ENCODE measurements around the gene AKT3. TPM values are rescaled to one million over a fixed set of nuclear protein-coding genes. Genes with fewer than 3 reads are reported as not detected.

Gene AKT3
- total and polyA plus RNA-seq, 2 experiments from 2014 or later, result 3.5 to 13.0 TPM

DNA sequence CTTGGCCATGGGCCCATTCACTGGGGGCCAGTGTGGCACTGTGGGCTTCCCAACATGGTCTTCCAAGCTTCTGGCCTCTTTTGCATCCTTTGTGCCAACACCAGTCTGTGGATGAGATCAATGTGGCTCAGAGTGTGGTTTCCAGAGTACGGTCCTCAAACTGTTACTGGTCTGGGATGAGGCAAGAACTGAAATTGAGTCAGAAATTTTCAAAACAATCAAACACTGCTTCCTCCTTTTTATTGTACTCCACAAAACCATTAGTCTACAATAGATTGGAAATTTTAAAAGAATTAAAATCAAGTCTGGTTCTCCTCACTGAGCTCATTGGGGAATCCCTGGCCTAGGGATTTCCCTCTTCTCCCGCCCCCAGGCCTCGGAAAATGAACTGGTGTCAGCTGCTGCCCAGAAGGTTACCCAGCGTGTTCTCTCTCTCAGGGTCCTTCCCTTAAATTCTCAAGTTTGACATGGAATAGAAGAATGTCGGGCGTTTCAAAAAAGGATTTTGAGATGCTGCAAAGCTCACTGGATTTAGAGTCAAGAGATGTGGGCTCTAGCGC lies 372.2 kb downstream of the AKT3 start:
- WGBS (ENCODE audit: low lambda C conversion rate, missing lambda C conversion rate), result 93% methylated on average over 7 of the region's 7 CpGs
- DNase-seq (ENCODE audit: low spot score), result no peak
- Histone ChIP-seq H3K27me3 (no peaks in the 10 kb centered on the region), H4K20me1 (ENCODE audit: insufficient read depth, poor library complexity, severe bottlenecking) (no peaks in the 10 kb centered on the region), H3K4me2 (no peak overlapping the region), H3K79me2 (no peaks in the 10 kb centered on the region), H3K4me3 (no peak overlapping the region), H3K4me1 (ENCODE audit: insufficient read depth) (peaks cover 12% of the 10 kb centered on the region), H3K27ac (no peak overlapping the region), H2AFZ (no peak overlapping the region), H3K9me3 (ENCODE audit: low read depth) (no peaks in the 10 kb centered on the region), H3K36me3 (replicated peaks; ENCODE audit: insufficient read depth, low read depth) (no peaks in the 10 kb centered on the region), H3K9me2 (replicated peaks; ENCODE audit: insufficient read depth) (no peaks in the 10 kb centered on the region)
- TF ChIP-seq EZH2phosphoT487 (IDR thresholded peaks at IDR 0.05; ENCODE audit: low read depth, severe bottlenecking, unreplicated experiment) (no peak), EZH2 (IDR thresholded peaks at IDR 0.05; ENCODE audit: borderline replicate concordance) (no peak)
- TF ChIP-seq, protein P1, sequence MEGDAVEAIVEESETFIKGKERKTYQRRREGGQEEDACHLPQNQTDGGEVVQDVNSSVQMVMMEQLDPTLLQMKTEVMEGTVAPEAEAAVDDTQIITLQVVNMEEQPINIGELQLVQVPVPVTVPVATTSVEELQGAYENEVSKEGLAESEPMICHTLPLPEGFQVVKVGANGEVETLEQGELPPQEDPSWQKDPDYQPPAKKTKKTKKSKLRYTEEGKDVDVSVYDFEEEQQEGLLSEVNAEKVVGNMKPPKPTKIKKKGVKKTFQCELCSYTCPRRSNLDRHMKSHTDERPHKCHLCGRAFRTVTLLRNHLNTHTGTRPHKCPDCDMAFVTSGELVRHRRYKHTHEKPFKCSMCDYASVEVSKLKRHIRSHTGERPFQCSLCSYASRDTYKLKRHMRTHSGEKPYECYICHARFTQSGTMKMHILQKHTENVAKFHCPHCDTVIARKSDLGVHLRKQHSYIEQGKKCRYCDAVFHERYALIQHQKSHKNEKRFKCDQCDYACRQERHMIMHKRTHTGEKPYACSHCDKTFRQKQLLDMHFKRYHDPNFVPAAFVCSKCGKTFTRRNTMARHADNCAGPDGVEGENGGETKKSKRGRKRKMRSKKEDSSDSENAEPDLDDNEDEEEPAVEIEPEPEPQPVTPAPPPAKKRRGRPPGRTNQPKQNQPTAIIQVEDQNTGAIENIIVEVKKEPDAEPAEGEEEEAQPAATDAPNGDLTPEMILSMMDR (IDR thresholded peaks at IDR 0.05; ENCODE audit: poor library complexity), result no peak

DNA sequence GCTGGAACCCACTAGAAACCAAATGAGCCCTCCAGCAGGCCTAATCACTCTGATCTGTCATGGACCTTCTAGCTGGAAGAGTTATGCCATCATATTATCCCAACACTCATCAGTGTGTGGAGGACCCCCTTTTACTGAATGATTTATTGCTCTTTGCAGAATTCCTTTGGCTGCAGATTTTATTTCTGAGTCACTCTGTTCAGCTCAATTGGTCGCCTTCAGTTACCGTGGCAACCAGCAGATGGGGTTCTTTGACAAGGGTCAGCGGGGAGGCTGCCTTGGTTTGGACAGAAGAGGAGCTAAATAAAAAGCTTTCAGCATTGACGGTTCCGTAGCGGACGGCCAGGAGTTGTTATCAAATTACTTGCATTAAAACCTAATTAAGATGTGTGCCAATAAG lies 374.1 kb downstream of the AKT3 start:
- no peak overlapping the region for H3K27ac ChIP-seq
- no peaks in the 10 kb centered on the region for H4K20me1 ChIP-seq (ENCODE audit: insufficient read depth, poor library complexity, severe bottlenecking)
- TF ChIP-seq EZH2 (IDR thresholded peaks at IDR 0.05; ENCODE audit: borderline replicate concordance) (no peak), EZH2phosphoT487 (IDR thresholded peaks at IDR 0.05; ENCODE audit: low read depth, severe bottlenecking, unreplicated experiment) (no peak)
- TF ChIP-seq, protein P1 (IDR thresholded peaks at IDR 0.05; ENCODE audit: poor library complexity), result no peak
- 76% methylated on average over 7 of the region's 7 CpGs for WGBS (ENCODE audit: low lambda C conversion rate, missing lambda C conversion rate)
- H3K4me1 ChIP-seq (ENCODE audit: insufficient read depth), result no peaks in the 10 kb centered on the region
- H3K36me3 ChIP-seq (replicated peaks; ENCODE audit: insufficient read depth, low read depth), result no peaks in the 10 kb centered on the region
- H3K9me2 ChIP-seq (replicated peaks; ENCODE audit: insufficient read depth), result no peaks in the 10 kb centered on the region
- no peaks in the 10 kb centered on the region for H3K79me2 ChIP-seq
- no peaks in the 10 kb centered on the region for H3K27me3 ChIP-seq
- no peaks in the 10 kb centered on the region for H3K9me3 ChIP-seq (ENCODE audit: low read depth)
- H2AFZ ChIP-seq, result no peak overlapping the region
- no peak overlapping the region for H3K4me2 ChIP-seq
- DNase-seq (ENCODE audit: low spot score), result no peak
- no peak overlapping the region for H3K4me3 ChIP-seq

DNA sequence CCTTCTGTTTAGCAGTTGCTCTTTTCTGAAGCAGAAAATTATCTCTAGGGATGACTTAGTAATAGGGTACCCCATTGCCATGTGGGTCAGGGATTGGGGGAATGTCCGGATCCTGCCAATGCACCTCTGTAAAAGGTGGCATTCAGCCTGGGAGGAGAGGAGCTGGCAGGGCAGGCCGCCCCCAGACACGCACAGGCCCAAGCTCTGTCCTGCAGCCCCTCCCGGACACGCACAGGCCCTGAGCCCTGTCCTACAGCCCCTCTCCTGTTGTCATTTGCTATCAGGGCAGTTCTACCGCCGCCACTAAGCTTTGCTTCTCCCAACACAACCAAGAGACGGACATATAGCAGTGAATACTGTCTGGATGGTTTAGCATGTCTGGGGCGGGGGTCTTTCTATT lies 375.1 kb downstream of the AKT3 start:
- no peaks in the 10 kb centered on the region for H3K9me2 ChIP-seq (replicated peaks; ENCODE audit: insufficient read depth)
- H3K79me2 ChIP-seq, result no peaks in the 10 kb centered on the region
- H3K4me1 ChIP-seq (ENCODE audit: insufficient read depth), result no peaks in the 10 kb centered on the region
- no peaks in the 10 kb centered on the region for H3K36me3 ChIP-seq (replicated peaks; ENCODE audit: insufficient read depth, low read depth)
- no peaks in the 10 kb centered on the region for H4K20me1 ChIP-seq (ENCODE audit: insufficient read depth, poor library complexity, severe bottlenecking)
- DNase-seq (ENCODE audit: low spot score), result no peak
- no peak overlapping the region for H3K4me2 ChIP-seq
- H3K27me3 ChIP-seq, result no peaks in the 10 kb centered on the region
- no peak overlapping the region for H3K4me3 ChIP-seq
- H3K9me3 ChIP-seq (ENCODE audit: low read depth), result no peaks in the 10 kb centered on the region
- TF ChIP-seq EZH2phosphoT487 (IDR thresholded peaks at IDR 0.05; ENCODE audit: low read depth, severe bottlenecking, unreplicated experiment), result no peak
- TF ChIP-seq, protein P1 (IDR thresholded peaks at IDR 0.05; ENCODE audit: poor library complexity), result no peak
- no peak overlapping the region for H2AFZ ChIP-seq
- H3K27ac ChIP-seq, result no peak overlapping the region
- 97% methylated on average over 9 of the region's 9 CpGs for WGBS (ENCODE audit: low lambda C conversion rate, missing lambda C conversion rate)
